HEK293 (cell line): ENCODE measurements around the gene RHOB.

ENCODE experiments used
- CTCF ChIA-PET: fragments of 350-600 bp; formaldehyde crosslinking; extraction: SDS; loops from one replicate; lab custom pipeline; 2021; ENCODE audit warnings: antibody characterized with exemption; lab: Yijun Ruan, JAX
- POLR2A ChIA-PET: fragments of 300-600 bp; formaldehyde crosslinking; extraction: SDS; loops from one replicate; lab custom pipeline; 2020; ENCODE audit warnings: antibody characterized with exemption, inconsistent platforms; lab: Yijun Ruan, JAX
- H3K27ac ChIP-seq: fragments of 200-500 bp; sonication (Bioruptor generic); 2 replicates; pipeline ENCODE4 v1.5.1; 2014; ENCODE audit warnings: low read depth, low read length, control low read depth, inconsistent platforms; ENCODE audit errors: extremely low read depth
- H3K36me3 ChIP-seq, 2 experiments: fragments of 200-500 bp in 1 of 2; sonication (Bioruptor generic) in 1 of 2; 1 replicate in 1 of 2; 2 replicates in 1 of 2; pipeline ENCODE4 v1.5.1; 2014 to 2017; ENCODE audit warnings: inconsistent platforms in 2 of 2, low read length in 2 of 2; ENCODE audit not compliant: control insufficient read depth in 2 of 2, insufficient read depth in 1 of 2
- H3K4me1 ChIP-seq: fragments of 200-500 bp; sonication (Bioruptor generic); 2 replicates; pipeline ENCODE4 v1.5.1; 2014; ENCODE audit warnings: mild to moderate bottlenecking, low read length, inconsistent platforms; ENCODE audit not compliant: control insufficient read depth, insufficient read depth
- H3K4me3 ChIP-seq: 2 replicates; pipeline ENCODE4 v1.5.1; 2011; ENCODE audit warnings: low read depth, mild to moderate bottlenecking, control low read depth, low read length, moderate library complexity
- H3K9me3 ChIP-seq: fragments of 200-500 bp; sonication (Bioruptor generic); 2 replicates; pipeline ENCODE4 v1.5.1; 2014; ENCODE audit warnings: low read depth, low read length, inconsistent platforms; ENCODE audit not compliant: control insufficient read depth, insufficient read depth
- BCL11A ChIP-seq: fragments of 450-650 bp; formaldehyde crosslinking; IDR thresholded peaks from 2 replicates; pipeline ENCODE4 v1.5.1; 2016; ENCODE audit warnings: low read depth, missing biosample characterization, missing genetic modification characterization
- BCL11B ChIP-seq: fragments of 450-650 bp; formaldehyde crosslinking; IDR thresholded peaks from 2 replicates; pipeline ENCODE4 v1.5.1; 2016; ENCODE audit warnings: low read depth, missing biosample characterization, missing genetic modification characterization
- ZBTB48 ChIP-seq: fragments of 450-650 bp; formaldehyde crosslinking; IDR thresholded peaks from 2 replicates; pipeline ENCODE4 v1.5.1; 2016; ENCODE audit warnings: missing biosample characterization, missing genetic modification characterization
- ZFHX2 ChIP-seq: fragments of 450-650 bp; formaldehyde crosslinking; conservative IDR thresholded peaks from 2 replicates; pipeline ENCODE4 v1.5.1; 2016; ENCODE audit warnings: missing biosample characterization, missing genetic modification characterization
- ZNF169 ChIP-seq: fragments of 450-650 bp; formaldehyde crosslinking; IDR thresholded peaks from 2 replicates; pipeline ENCODE4 v1.5.1; 2016; ENCODE audit warnings: missing biosample characterization, missing genetic modification characterization
- ZNF175 ChIP-seq: fragments of 450-650 bp; formaldehyde crosslinking; IDR thresholded peaks from 2 replicates; pipeline ENCODE4 v1.5.1; 2016; ENCODE audit warnings: missing biosample characterization, missing genetic modification characterization
- ZNF433 ChIP-seq: fragments of 450-650 bp; formaldehyde crosslinking; IDR thresholded peaks from 2 replicates; pipeline ENCODE4 v1.5.1; 2016; ENCODE audit warnings: missing biosample characterization, missing genetic modification characterization, low read depth
- ZNF561 ChIP-seq: fragments of 450-650 bp; IDR thresholded peaks from 2 replicates; pipeline ENCODE4 v1.5.1; 2018; ENCODE audit warnings: missing biosample characterization, missing genetic modification characterization, borderline replicate concordance
- TF ChIP-seq, protein P1 (sequence below): IDR thresholded peaks from 2 replicates; pipeline ENCODE4 v1.6.1; 2011; ENCODE audit warnings: mild to moderate bottlenecking, low read depth, low read length, borderline replicate concordance
- TF ChIP-seq, protein P2 (sequence below): fragments of 450-650 bp; formaldehyde crosslinking; IDR thresholded peaks from 2 replicates; pipeline ENCODE4 v1.5.1; 2017; ENCODE audit warnings: missing biosample characterization, missing genetic modification characterization
- TF ChIP-seq, protein P3 (sequence below): fragments of 450-650 bp; formaldehyde crosslinking; IDR thresholded peaks from 2 replicates; pipeline ENCODE4 v1.5.1; 2016; ENCODE audit warnings: missing biosample characterization, missing genetic modification characterization, low read depth
- TF ChIP-seq, protein P4 (sequence below): fragments of 450-650 bp; formaldehyde crosslinking; IDR thresholded peaks from 2 replicates; pipeline ENCODE4 v1.5.1; 2016; ENCODE audit warnings: missing biosample characterization, missing genetic modification characterization
- TF ChIP-seq, protein P5 (sequence below): fragments of 450-650 bp; formaldehyde crosslinking; IDR thresholded peaks from 2 replicates; pipeline ENCODE4 v1.5.1; 2016; ENCODE audit warnings: missing biosample characterization, missing genetic modification characterization
- TF ChIP-seq, protein P6 (sequence below): fragments of 450-650 bp; formaldehyde crosslinking; IDR thresholded peaks from 2 replicates; pipeline ENCODE4 v1.5.1; 2016; ENCODE audit warnings: missing biosample characterization, missing genetic modification characterization
- TF ChIP-seq, protein P7 (sequence below): fragments of 450-650 bp; formaldehyde crosslinking; IDR thresholded peaks from 2 replicates; pipeline ENCODE4 v1.5.1; 2016; ENCODE audit warnings: missing biosample characterization, missing genetic modification characterization

The RHOB gene

DNA sequence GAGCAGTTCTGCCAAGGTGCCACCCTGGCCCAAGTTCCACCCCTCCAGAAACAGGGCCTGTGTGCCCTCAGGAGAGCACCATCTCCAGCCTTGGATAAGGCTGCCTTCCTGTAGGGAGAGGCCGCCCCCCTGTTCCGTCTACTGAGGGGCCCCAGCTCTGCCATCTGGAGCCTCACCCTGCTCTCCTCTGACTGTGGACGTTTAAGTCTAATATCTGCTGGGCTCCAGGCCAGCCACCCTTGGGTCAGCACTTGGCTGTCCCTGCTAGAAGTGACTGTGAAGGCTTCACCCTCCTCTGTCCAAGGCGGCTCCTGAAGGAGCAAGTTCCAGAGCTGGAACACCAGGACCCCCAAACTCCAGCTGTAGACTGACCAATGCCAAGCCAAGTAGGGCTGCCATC lies 26.3 kb downstream of the RHOB start:
- ChIA-PET POLR2A (interaction anchor here (4.8 kb wide), 1 partner anchor 26 kb away, joined by 25 read pairs; the partner anchor contains the start of gene RHOB), CTCF (no interaction called here)
- Histone ChIP-seq H3K9me3 (no peaks in the 10 kb centered on the region), H3K36me3 (no peaks in the 10 kb centered on the region), H3K4me1 (no peaks in the 10 kb centered on the region), H3K4me3 (no peak overlapping the region), H3K27ac (no peak overlapping the region)
- no peak for TF ChIP-seq ZFHX2 (tag by site-specific recombination)
- no peak for TF ChIP-seq ZNF433
- TF ChIP-seq ZNF175: no peak
- no peak for TF ChIP-seq BCL11B (tag by site-specific recombination)
- TF ChIP-seq, protein P1, sequence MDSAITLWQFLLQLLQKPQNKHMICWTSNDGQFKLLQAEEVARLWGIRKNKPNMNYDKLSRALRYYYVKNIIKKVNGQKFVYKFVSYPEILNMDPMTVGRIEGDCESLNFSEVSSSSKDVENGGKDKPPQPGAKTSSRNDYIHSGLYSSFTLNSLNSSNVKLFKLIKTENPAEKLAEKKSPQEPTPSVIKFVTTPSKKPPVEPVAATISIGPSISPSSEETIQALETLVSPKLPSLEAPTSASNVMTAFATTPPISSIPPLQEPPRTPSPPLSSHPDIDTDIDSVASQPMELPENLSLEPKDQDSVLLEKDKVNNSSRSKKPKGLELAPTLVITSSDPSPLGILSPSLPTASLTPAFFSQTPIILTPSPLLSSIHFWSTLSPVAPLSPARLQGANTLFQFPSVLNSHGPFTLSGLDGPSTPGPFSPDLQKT: no peak
- TF ChIP-seq, protein P2, sequence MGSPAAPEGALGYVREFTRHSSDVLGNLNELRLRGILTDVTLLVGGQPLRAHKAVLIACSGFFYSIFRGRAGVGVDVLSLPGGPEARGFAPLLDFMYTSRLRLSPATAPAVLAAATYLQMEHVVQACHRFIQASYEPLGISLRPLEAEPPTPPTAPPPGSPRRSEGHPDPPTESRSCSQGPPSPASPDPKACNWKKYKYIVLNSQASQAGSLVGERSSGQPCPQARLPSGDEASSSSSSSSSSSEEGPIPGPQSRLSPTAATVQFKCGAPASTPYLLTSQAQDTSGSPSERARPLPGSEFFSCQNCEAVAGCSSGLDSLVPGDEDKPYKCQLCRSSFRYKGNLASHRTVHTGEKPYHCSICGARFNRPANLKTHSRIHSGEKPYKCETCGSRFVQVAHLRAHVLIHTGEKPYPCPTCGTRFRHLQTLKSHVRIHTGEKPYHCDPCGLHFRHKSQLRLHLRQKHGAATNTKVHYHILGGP (tag by site-specific recombination): no peak
- TF ChIP-seq, protein P3, sequence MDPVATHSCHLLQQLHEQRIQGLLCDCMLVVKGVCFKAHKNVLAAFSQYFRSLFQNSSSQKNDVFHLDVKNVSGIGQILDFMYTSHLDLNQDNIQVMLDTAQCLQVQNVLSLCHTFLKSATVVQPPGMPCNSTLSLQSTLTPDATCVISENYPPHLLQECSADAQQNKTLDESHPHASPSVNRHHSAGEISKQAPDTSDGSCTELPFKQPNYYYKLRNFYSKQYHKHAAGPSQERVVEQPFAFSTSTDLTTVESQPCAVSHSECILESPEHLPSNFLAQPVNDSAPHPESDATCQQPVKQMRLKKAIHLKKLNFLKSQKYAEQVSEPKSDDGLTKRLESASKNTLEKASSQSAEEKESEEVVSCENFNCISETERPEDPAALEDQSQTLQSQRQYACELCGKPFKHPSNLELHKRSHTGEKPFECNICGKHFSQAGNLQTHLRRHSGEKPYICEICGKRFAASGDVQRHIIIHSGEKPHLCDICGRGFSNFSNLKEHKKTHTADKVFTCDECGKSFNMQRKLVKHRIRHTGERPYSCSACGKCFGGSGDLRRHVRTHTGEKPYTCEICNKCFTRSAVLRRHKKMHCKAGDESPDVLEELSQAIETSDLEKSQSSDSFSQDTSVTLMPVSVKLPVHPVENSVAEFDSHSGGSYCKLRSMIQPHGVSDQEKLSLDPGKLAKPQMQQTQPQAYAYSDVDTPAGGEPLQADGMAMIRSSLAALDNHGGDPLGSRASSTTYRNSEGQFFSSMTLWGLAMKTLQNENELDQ (tag by site-specific recombination): no peak
- TF ChIP-seq, protein P4, sequence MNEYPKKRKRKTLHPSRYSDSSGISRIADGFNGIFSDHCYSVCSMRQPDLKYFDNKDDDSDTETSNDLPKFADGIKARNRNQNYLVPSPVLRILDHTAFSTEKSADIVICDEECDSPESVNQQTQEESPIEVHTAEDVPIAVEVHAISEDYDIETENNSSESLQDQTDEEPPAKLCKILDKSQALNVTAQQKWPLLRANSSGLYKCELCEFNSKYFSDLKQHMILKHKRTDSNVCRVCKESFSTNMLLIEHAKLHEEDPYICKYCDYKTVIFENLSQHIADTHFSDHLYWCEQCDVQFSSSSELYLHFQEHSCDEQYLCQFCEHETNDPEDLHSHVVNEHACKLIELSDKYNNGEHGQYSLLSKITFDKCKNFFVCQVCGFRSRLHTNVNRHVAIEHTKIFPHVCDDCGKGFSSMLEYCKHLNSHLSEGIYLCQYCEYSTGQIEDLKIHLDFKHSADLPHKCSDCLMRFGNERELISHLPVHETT (tag by site-specific recombination): no peak
- TF ChIP-seq, protein P5, sequence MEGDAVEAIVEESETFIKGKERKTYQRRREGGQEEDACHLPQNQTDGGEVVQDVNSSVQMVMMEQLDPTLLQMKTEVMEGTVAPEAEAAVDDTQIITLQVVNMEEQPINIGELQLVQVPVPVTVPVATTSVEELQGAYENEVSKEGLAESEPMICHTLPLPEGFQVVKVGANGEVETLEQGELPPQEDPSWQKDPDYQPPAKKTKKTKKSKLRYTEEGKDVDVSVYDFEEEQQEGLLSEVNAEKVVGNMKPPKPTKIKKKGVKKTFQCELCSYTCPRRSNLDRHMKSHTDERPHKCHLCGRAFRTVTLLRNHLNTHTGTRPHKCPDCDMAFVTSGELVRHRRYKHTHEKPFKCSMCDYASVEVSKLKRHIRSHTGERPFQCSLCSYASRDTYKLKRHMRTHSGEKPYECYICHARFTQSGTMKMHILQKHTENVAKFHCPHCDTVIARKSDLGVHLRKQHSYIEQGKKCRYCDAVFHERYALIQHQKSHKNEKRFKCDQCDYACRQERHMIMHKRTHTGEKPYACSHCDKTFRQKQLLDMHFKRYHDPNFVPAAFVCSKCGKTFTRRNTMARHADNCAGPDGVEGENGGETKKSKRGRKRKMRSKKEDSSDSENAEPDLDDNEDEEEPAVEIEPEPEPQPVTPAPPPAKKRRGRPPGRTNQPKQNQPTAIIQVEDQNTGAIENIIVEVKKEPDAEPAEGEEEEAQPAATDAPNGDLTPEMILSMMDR (tag by site-specific recombination): no peak
- no peak for TF ChIP-seq BCL11A (tag by site-specific recombination)
- TF ChIP-seq ZBTB48 (tag by site-specific recombination): no peak
- TF ChIP-seq ZNF561: no peak
- TF ChIP-seq, protein P6, sequence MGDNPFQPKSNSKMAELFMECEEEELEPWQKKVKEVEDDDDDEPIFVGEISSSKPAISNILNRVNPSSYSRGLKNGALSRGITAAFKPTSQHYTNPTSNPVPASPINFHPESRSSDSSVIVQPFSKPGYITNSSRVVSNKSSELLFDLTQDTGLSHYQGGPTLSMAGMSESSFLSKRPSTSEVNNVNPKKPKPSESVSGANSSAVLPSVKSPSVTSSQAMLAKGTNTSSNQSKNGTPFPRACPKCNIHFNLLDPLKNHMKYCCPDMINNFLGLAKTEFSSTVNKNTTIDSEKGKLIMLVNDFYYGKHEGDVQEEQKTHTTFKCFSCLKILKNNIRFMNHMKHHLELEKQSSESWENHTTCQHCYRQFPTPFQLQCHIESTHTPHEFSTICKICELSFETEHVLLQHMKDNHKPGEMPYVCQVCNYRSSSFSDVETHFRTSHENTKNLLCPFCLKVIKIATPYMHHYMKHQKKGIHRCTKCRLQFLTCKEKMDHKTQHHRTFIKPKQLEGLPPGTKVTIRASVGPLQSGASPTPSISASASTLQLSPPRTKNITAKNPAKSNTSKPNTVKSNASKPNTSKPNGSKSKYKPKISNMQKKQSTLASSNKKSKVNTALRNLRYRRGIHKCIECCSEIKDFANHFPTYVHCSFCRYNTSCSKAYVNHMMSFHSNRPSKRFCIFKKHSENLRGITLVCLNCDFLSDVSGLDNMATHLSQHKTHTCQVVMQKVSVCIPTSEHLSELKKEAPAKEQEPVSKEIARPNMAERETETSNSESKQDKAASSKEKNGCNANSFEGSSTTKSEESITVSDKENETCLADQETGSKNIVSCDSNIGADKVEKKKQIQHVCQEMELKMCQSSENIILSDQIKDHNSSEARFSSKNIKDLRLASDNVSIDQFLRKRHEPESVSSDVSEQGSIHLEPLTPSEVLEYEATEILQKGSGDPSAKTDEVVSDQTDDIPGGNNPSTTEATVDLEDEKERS (tag by site-specific recombination): no peak
- TF ChIP-seq, protein P7, sequence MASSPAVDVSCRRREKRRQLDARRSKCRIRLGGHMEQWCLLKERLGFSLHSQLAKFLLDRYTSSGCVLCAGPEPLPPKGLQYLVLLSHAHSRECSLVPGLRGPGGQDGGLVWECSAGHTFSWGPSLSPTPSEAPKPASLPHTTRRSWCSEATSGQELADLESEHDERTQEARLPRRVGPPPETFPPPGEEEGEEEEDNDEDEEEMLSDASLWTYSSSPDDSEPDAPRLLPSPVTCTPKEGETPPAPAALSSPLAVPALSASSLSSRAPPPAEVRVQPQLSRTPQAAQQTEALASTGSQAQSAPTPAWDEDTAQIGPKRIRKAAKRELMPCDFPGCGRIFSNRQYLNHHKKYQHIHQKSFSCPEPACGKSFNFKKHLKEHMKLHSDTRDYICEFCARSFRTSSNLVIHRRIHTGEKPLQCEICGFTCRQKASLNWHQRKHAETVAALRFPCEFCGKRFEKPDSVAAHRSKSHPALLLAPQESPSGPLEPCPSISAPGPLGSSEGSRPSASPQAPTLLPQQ (tag by site-specific recombination): no peak
- TF ChIP-seq ZNF169 (tag by site-specific recombination): no peak
